GM23248 (cell line): ENCODE data around the gene GAL3ST1. TPM values are rescaled to one million over a fixed set of nuclear protein-coding genes. Genes with fewer than 3 reads are reported as not detected.

Experiments used
- DNase-seq: peaks from one replicate; pipeline ENCODE4 v3.0.0-alpha.2; 2015
- H2AFZ ChIP-seq: fragments of 200-600 bp; sonication (generic); 2 replicates; pipeline ENCODE4 v1.6.1; 2016; ENCODE audit warnings: antibody characterized with exemption
- H3F3A ChIP-seq: fragments of 200-600 bp; sonication (generic); 2 replicates; pipeline ENCODE4 v1.6.1; 2016; ENCODE audit warnings: mild to moderate bottlenecking, antibody characterized with exemption, mixed run types; ENCODE audit not compliant: insufficient read depth
- H3K27ac ChIP-seq: fragments of 200-600 bp; sonication (generic); 2 replicates; pipeline ENCODE4 v1.5.1; 2016; ENCODE audit warnings: mild to moderate bottlenecking
- H3K27me3 ChIP-seq: fragments of 200-600 bp; sonication (generic); replicated peaks from 2 replicates; pipeline ENCODE4 v1.6.1; 2016; ENCODE audit warnings: mild to moderate bottlenecking; ENCODE audit not compliant: insufficient read depth
- H3K36me3 ChIP-seq: fragments of 200-600 bp; sonication (generic); 2 replicates; pipeline ENCODE4 v1.6.1; 2016; ENCODE audit warnings: low read depth, mild to moderate bottlenecking
- H3K4me1 ChIP-seq: fragments of 200-600 bp; sonication (generic); 2 replicates; pipeline ENCODE4 v1.6.1; 2016; ENCODE audit warnings: mild to moderate bottlenecking; ENCODE audit not compliant: insufficient read depth
- H3K4me2 ChIP-seq: fragments of 200-600 bp; sonication (generic); one replicate; pipeline ENCODE4 v1.6.1; 2016; ENCODE audit warnings: mild to moderate bottlenecking; ENCODE audit not compliant: unreplicated experiment
- H3K4me3 ChIP-seq: fragments of 200-600 bp; sonication (generic); 2 replicates; pipeline ENCODE4 v1.5.1; 2016; ENCODE audit warnings: mild to moderate bottlenecking
- H3K79me2 ChIP-seq: fragments of 200-600 bp; sonication (generic); 2 replicates; pipeline ENCODE4 v1.6.1; 2016; ENCODE audit warnings: mild to moderate bottlenecking; ENCODE audit not compliant: insufficient read depth
- H3K9ac ChIP-seq: fragments of 200-600 bp; sonication (generic); 2 replicates; pipeline ENCODE4 v1.6.1; 2016; ENCODE audit warnings: mild to moderate bottlenecking
- H3K9me2 ChIP-seq: fragments of 200-600 bp; sonication (generic); 2 replicates; pipeline ENCODE4 v1.6.1; 2016; ENCODE audit warnings: mixed run types, mild to moderate bottlenecking, moderate library complexity; ENCODE audit not compliant: insufficient read depth
- H3K9me3 ChIP-seq: fragments of 200-600 bp; sonication (generic); one replicate; pipeline ENCODE4 v1.6.1; 2017; ENCODE audit warnings: low read depth
- H4K20me1 ChIP-seq: fragments of 200-600 bp; sonication (generic); 2 replicates; pipeline ENCODE4 v1.6.0; 2016; ENCODE audit not compliant: insufficient read depth
- EZH2 ChIP-seq: fragments of 200-600 bp; sonication (generic); IDR thresholded peaks from 2 replicates; pipeline ENCODE4 v1.6.1; 2018; ENCODE audit warnings: antibody characterized with exemption, mild to moderate bottlenecking; ENCODE audit not compliant: insufficient read depth, poor library complexity, severe bottlenecking
- EZH2phosphoT487 ChIP-seq: fragments of 200-600 bp; sonication (generic); IDR thresholded peaks from 2 replicates; pipeline ENCODE4 v1.6.1; 2018; ENCODE audit warnings: antibody characterized with exemption, moderate library complexity, mild to moderate bottlenecking, low read depth; ENCODE audit not compliant: insufficient read depth
- WGBS, 2 experiments: methylation state at CpG; one replicate each; pipeline ENCODE4 v1.1.6; 2015 to 2017; ENCODE audit warnings: low lambda C conversion rate in 2 of 2, low coverage in 1 of 2; ENCODE audit errors: missing lambda C conversion rate in 2 of 2; 5-methylcytosine and 5-hydroxymethylcytosine counted together
- in situ Hi-C: fragments of 300-500 bp; cut with MboI; formaldehyde crosslinking; loops from 2 replicates; pipeline ENCODE4 v1.15.0; 2020
- polyA plus RNA-seq: library from polyadenylated mRNA; unstranded; fragments of >200 nt; fragmentation: Nextera tagmentation; extraction: Ambion mirVana; gene quantifications from 2 replicates; pipeline ENCODE4 v1.2.1, GENCODE V29; 2016
- total RNA-seq: library from RNA; depleted of rRNA; stranded (reverse); fragments of >200 nt; shearing (Covaris generic); gene quantifications from 2 replicates; pipeline ENCODE4 v1.2.3, GENCODE V29; 2014

GAL3ST1 gene
- total and polyA plus RNA-seq, 2 experiments from 2014 or later, result not detected

DNA sequence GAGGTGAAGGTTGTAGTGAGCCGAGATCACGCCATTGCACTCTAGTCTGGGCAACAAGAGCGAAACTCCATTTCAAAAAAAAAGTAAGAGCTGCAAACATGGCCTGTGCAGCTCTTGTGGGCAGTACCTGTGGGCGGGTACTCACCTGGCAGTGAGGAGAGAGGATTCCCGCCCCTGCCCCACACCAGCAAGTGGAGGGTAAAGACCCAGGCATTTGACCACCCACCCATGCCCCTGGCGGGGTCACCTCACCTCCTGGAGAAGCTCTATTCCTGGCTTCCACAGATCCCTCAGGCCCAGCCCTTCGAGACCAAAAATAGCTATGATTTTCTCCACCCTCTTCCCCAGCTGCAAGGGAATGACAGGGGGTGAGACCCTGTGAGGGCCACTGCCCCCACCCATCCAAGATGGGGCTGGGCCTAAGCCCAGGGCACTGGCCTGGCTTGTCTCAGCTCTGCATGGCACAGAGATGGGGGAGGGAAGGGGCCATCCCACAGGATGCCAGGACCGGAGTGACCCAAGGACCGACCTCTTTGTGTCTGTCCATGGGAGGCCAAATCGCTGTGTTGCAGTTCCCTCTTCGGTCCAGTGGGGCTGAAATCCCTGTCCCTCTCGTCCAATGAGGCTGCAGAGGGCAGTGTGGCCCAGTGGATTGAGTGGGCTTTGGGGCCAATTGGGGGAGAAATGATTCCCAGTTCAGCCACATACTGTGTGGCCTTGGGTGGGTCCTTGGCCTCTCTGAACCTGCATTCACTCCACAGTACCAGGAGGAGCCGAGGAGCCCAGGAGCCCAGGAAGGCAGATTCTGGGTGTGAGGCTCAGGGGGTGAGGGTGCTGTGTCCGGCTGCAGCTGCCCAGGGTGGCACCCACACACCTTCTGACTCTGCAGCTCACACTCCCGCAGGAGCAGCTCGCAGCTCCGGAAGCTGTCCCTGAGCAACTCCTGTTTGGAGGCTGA is 42.5 kb downstream of the GAL3ST1 start:
- Histone ChIP-seq H3K79me2 (no peaks in the 10 kb centered on the region), H3K9me2 (no peaks in the 10 kb centered on the region), H3K9me3 (no peaks in the 10 kb centered on the region), H2AFZ (no peak overlapping the region), H3K36me3 (no peaks in the 10 kb centered on the region), H3K4me1 (no peaks in the 10 kb centered on the region), H3K4me2 (no peak overlapping the region), H3K27me3 (peaks cover 7% of the 10 kb centered on the region; the same call in 1 of the 2 replicates), H3F3A (no peaks in the 10 kb centered on the region), H3K9ac (no peak overlapping the region), H3K4me3 (no peak overlapping the region), H3K27ac (no peak overlapping the region), H4K20me1 (no peaks in the 10 kb centered on the region)
- in situ Hi-C loops, result no loop called here
- DNase-seq, result no peak
- TF ChIP-seq EZH2phosphoT487 (no peak), EZH2 (no peak)
- 79 to 80% methylated on average over 17 of the region's 17 CpGs for WGBS, 2 experiments

DNA sequence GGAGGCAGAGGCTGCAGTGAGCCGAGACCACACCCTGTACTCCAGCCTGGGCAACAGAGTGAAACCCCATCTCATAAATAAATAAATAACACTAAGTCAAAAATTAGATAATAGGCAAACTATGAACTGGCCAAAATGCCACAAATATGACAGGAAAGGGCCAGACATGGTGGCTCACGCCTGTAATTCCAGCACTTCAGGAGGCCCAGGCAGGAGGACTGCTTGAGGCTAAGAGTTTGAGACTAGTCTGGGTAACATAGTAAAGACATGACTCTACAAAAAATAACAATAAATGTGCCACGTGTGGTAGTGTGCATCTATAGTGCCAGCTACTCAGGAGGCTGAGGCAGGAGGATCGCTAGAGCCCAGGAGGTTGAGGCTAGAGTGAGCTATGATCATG is 47.8 kb downstream of the GAL3ST1 start:
- peaks cover 19% of the 10 kb centered on the region for H3K27me3 ChIP-seq
- no peak overlapping the region for H3K27ac ChIP-seq
- H3K9me3 ChIP-seq, result no peaks in the 10 kb centered on the region
- TF ChIP-seq EZH2phosphoT487 (no peak), EZH2 (no peak)
- H3K4me1 ChIP-seq, result no peaks in the 10 kb centered on the region
- in situ Hi-C loops, result no loop called here
- H3F3A ChIP-seq, result no peaks in the 10 kb centered on the region
- no peaks in the 10 kb centered on the region for H3K9me2 ChIP-seq
- H3K4me3 ChIP-seq, result no peak overlapping the region
- H3K36me3 ChIP-seq, result no peaks in the 10 kb centered on the region
- WGBS, 2 experiments, result 66 to 68% methylated on average over 4 of the region's 4 CpGs
- H2AFZ ChIP-seq, result no peak overlapping the region
- H3K79me2 ChIP-seq, result no peaks in the 10 kb centered on the region
- no peak overlapping the region for H3K4me2 ChIP-seq
- DNase-seq, result no peak
- no peaks in the 10 kb centered on the region for H4K20me1 ChIP-seq
- no peak overlapping the region for H3K9ac ChIP-seq

DNA sequence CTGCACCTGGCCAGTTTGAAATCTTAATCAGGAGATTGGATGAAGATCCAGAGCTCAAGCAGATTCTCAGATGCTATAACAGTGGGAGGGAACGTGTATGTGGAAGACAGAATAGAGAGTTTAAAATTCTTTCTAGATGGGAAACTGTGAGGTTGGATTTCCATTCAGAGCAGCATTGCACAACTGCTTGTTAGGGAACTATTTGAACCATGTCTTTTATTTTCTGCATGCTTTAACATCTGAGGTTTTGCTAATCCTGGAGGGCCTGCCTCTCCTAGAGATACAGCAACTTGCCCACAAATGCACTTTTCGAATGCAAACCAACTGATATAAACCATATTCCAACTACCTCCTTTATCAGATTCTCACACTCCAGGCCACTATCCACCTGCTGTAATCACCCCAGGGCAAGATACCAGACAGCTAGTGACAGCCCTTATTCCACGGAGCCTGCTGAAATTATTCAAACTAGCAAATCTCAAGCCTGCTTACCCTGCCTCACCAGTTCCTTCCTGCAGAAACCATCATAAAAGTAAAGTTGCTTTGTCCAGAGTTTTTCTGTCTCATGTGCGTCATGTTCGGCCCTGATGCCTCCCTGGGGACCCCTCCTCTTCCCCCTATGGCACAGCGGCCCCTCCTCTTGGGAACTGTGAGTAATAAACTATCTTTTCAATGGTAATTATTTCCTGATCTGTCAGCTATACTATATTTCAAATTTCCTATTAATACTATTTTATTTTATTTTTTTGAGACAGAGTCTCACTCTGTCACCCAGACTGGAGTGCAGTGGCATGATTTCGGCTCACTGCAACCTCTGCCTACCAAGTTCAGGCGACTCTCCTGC is 50.6 kb downstream of the GAL3ST1 start:
- TF ChIP-seq EZH2, result no peak
- no peak for TF ChIP-seq EZH2phosphoT487
- Histone ChIP-seq H2AFZ (no peak overlapping the region), H3F3A (no peaks in the 10 kb centered on the region), H3K4me2 (no peak overlapping the region), H3K79me2 (no peaks in the 10 kb centered on the region), H3K9ac (no peak overlapping the region), H3K27ac (no peak overlapping the region), H3K27me3 (peaks cover 19% of the 10 kb centered on the region), H4K20me1 (no peaks in the 10 kb centered on the region), H3K9me2 (no peaks in the 10 kb centered on the region), H3K4me3 (no peak overlapping the region), H3K4me1 (no peaks in the 10 kb centered on the region), H3K9me3 (no peaks in the 10 kb centered on the region), H3K36me3 (no peaks in the 10 kb centered on the region)
- DNase-seq, result no peak
- WGBS, 2 experiments, result 49 to 51% methylated on average over 8 of the region's 8 CpGs
- in situ Hi-C loops, result no loop called here

DNA sequence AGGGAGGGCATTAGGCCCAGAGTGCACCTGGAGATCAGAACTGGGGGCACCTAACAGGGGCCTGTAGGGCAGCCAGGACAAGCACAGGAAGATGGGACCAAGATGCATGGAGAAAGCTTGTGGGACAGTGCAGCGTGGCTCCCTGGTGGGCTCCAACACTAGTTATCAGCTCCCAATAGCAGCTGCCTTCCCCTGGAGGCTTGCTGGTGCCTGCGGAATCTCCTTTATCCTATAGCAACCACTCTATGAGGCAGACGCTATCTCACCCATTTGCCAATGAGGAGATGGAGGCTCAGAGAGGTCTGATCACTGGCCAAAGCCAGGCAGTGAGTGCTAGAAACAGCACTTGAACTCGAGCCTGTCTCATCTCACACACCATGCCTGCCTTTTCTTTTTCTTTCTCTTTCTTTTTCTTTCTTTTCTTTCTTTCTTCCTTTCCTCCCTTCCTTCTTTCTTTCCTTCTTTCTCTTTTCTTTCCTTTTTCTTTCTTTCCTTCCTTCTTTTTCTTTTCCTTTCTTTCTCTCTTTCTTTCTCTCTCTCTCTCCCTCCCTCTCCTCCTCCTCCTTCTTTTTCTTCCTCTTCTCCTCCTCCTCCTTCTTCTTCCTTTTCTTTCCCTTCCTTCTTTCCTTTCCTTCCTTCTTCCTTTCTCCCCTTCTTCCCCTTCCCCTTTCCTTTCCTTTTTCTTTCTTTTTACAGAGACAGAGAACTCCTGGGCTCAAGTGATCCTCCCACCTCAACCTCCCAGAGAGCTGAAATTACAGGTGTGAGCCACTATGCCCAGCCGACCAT is 52.9 kb downstream of the GAL3ST1 start:
- H3K9ac ChIP-seq, result no peak overlapping the region

More for the DNA sequence above, 52.9 kb downstream of the GAL3ST1 start:
- no peak overlapping the region for H3K4me3 ChIP-seq
- no peaks in the 10 kb centered on the region for H3F3A ChIP-seq
- 25 to 30% methylated on average over 5 of the region's 5 CpGs for WGBS, 2 experiments
- in situ Hi-C loops, result no loop called here
- TF ChIP-seq EZH2 (no peak), EZH2phosphoT487 (no peak)
- H3K9me3 ChIP-seq, result no peaks in the 10 kb centered on the region
- no peaks in the 10 kb centered on the region for H3K9me2 ChIP-seq
- no peak overlapping the region for H3K4me2 ChIP-seq
- H3K27me3 ChIP-seq, result peaks cover 19% of the 10 kb centered on the region
- DNase-seq, result no peak
- no peak overlapping the region for H3K27ac ChIP-seq
- no peaks in the 10 kb centered on the region for H3K79me2 ChIP-seq
- no peaks in the 10 kb centered on the region for H3K4me1 ChIP-seq
- H3K36me3 ChIP-seq, result no peaks in the 10 kb centered on the region
- H2AFZ ChIP-seq, result no peak overlapping the region
- H4K20me1 ChIP-seq, result no peaks in the 10 kb centered on the region
